ENCODE measurements around the gene CDH13. TPM values are rescaled to one million over a fixed set of nuclear protein-coding genes. Genes with fewer than 3 reads are reported as not detected.

CDH13 gene
- total and polyA plus RNA-seq, 9 of the 15 experiments (the other 6 are each of a cell fraction or from before 2014, with no cell fraction given) = 0.03 TPM; not detected in 8

- no peaks in the 10 kb centered on the region; the same call in 1 of the 2 replicates for H3K9me3 ChIP-seq (replicated peaks; ENCODE audit: control insufficient read depth, insufficient read depth, low read depth, low read length)
- no peak overlapping the region for H3K9ac ChIP-seq (ENCODE audit: insufficient read depth in 1 of 2, low read depth in 2 of 2, low read length in 2 of 2)
- no peak overlapping the region for H3K4me2 ChIP-seq (ENCODE audit: insufficient read depth, low read length)
- ChIA-PET CTCF (ENCODE audit: low intra/inter-chr PET ratio) (no interaction called here), POLR2A (no interaction called here)
- DNase-seq (ENCODE audit: extremely low read depth in 1 of 4, low spot score in 3 of 4) (no peak), FAIRE-seq (no peak), ATAC-seq (no peak)
- intact Hi-C loops (cut with micrococcal nuclease) (no loop called here), in situ Hi-C loops (cut with MboI) (no loop called here)
- WGBS (ENCODE audit: insufficient coverage, low coverage, missing lambda C conversion rate) = 0% methylated on average over 8 of the region's 8 CpGs
- no peak overlapping the region for H3K4me3 ChIP-seq
- no peak overlapping the region for H2AFZ ChIP-seq (ENCODE audit: low read depth, low read length)
- BruUV-seq (replicated peaks) = no TSS peak
- H3K27me3 ChIP-seq (ENCODE audit: control insufficient read depth in 2 of 2, insufficient read depth in 2 of 2, low read length in 2 of 2) = no peaks in the 10 kb centered on the region
- H3K9me1 ChIP-seq (ENCODE audit: control insufficient read depth, insufficient read depth, low read length) = no peaks in the 10 kb centered on the region
- H3K4me1 ChIP-seq (replicated peaks in 1 of 2; ENCODE audit: control insufficient read depth in 2 of 2, insufficient read depth in 2 of 2, low read length in 2 of 2) = no peaks in the 10 kb centered on the region
- no peaks in the 10 kb centered on the region for H4K20me1 ChIP-seq (replicated peaks; ENCODE audit: control insufficient read depth, insufficient read depth, low read length)
- H3K27ac ChIP-seq (ENCODE audit: extremely low read depth, low read depth, low read length) = no peak overlapping the region
- no peaks in the 10 kb centered on the region for H3K79me2 ChIP-seq (ENCODE audit: control insufficient read depth, insufficient read depth, low read length)
- no peaks in the 10 kb centered on the region for H3K36me3 ChIP-seq (ENCODE audit: control insufficient read depth, insufficient read depth, low read length)
- TF ChIP-seq KDM5B (IDR thresholded peaks at IDR 0.05; ENCODE audit: insufficient replicate concordance, low read depth, low read length) (no peak), ARID4B (CRISPR knock-in tag; IDR thresholded peaks at IDR 0.05) (no peak), RBM25 (IDR thresholded peaks at IDR 0.05; ENCODE audit: low read depth, low read length, severe bottlenecking) (no peak), NFXL1 (CRISPR knock-in tag; IDR thresholded peaks at IDR 0.05) (no peak), NUFIP1 (IDR thresholded peaks at IDR 0.05; ENCODE audit: partially characterized antibody) (no peak), ATF1 (CRISPR knock-in tag; IDR thresholded peaks at IDR 0.05) (no peak), ATF1 (tag; IDR thresholded peaks at IDR 0.05) (no peak), ARID3B (CRISPR knock-in tag; IDR thresholded peaks at IDR 0.05; ENCODE audit: borderline replicate concordance) (no peak), ZNF398 (CRISPR knock-in tag; IDR thresholded peaks at IDR 0.05) (no peak), ZNF143 (CRISPR knock-in tag; IDR thresholded peaks at IDR 0.05) (no peak), PML (IDR thresholded peaks at IDR 0.05; ENCODE audit: low read length) (no peak), SRSF9 (IDR thresholded peaks at IDR 0.05; ENCODE audit: borderline replicate concordance, low read depth, low read length) (no peak), IRF1 (CRISPR knock-in tag; IDR thresholded peaks at IDR 0.05; ENCODE audit: borderline replicate concordance) (no peak)
Measured at GRCh38 chr16:83118365-83118764, 491.6 kb downstream of the CDH13 start.

Measured in K562 (cell line).